Neural crest cell (in vitro differentiated cells): ENCODE data around the gene VAMP7. TPM values are rescaled to one million over a fixed set of nuclear protein-coding genes. Genes with fewer than 3 reads are reported as not detected.

Experiments used
- DNase-seq: peaks from one replicate; pipeline ENCODE4 v3.0.0; 2021; ENCODE audit warnings: low read depth, mixed read lengths, low spot score
- H3K27ac Mint-ChIP-seq: one replicate; pipeline ENCODE4 v1.8.0; 2021; ENCODE audit warnings: mild to moderate bottlenecking, mixed read lengths; ENCODE audit not compliant: unreplicated experiment
- H3K27me3 Mint-ChIP-seq: 2 replicates; pipeline ENCODE4 v1.8.0; 2021; ENCODE audit warnings: low read depth, mild to moderate bottlenecking, mixed read lengths
- H3K36me3 Mint-ChIP-seq: 2 replicates; pipeline ENCODE4 v1.8.0; 2021; ENCODE audit warnings: low read depth, mild to moderate bottlenecking, mixed read lengths
- H3K4me1 Mint-ChIP-seq: 2 replicates; pipeline ENCODE4 v1.8.0; 2021; ENCODE audit warnings: mixed read lengths
- H3K4me3 Mint-ChIP-seq: one replicate; pipeline ENCODE4 v1.8.0; 2021; ENCODE audit warnings: mild to moderate bottlenecking, mixed read lengths
- H3K9me3 Mint-ChIP-seq: 2 replicates; pipeline ENCODE4 v1.8.0; 2021; ENCODE audit warnings: mixed read lengths
- CTCF ChIP-seq: fragments of 200-600 bp; sonication (generic); conservative IDR thresholded peaks from 2 replicates; pipeline ENCODE4 v1.5.0; 2021; ENCODE audit warnings: antibody characterized with exemption, mild to moderate bottlenecking
- total RNA-seq: library from RNA; stranded (reverse); gene quantifications from 2 replicates; pipeline ENCODE4 v1.2.1, GENCODE V29; 2021

The VAMP7 gene
- total RNA-seq, 1 donor from 2014 or later = 19.0 TPM

- Mint-ChIP-seq H3K27me3 (no peaks in the 10 kb centered on the region), H3K36me3 (peaks cover 5% of the 10 kb centered on the region), H3K27ac (no peak overlapping the region), H3K4me3 (no peak overlapping the region), H3K4me1 (no peaks in the 10 kb centered on the region), H3K9me3 (peaks cover 6% of the 10 kb centered on the region)
- TF ChIP-seq CTCF = no peak
- DNase-seq = no peak
These were observed 16.0 kb upstream of the VAMP7 start for GRCh38 chrX:155865193-155865592.

GRCh38 chrX:155867821-155868220 lies 13.3 kb upstream of the VAMP7 start:
- no peak for DNase-seq
- Mint-ChIP-seq H3K36me3 (peaks cover 5% of the 10 kb centered on the region), H3K4me1 (no peaks in the 10 kb centered on the region), H3K9me3 (peaks cover 6% of the 10 kb centered on the region), H3K27ac (no peak overlapping the region), H3K4me3 (no peak overlapping the region), H3K27me3 (peaks cover 3% of the 10 kb centered on the region)
- TF ChIP-seq CTCF = no peak

- no peaks in the 10 kb centered on the region for H3K4me1 Mint-ChIP-seq
- H3K27ac Mint-ChIP-seq = no peak overlapping the region
- no peak for TF ChIP-seq CTCF
- peaks cover 5% of the 10 kb centered on the region for H3K36me3 Mint-ChIP-seq
- peaks cover 9% of the 10 kb centered on the region for H3K27me3 Mint-ChIP-seq
- no peak overlapping the region for H3K4me3 Mint-ChIP-seq
- DNase-seq = no peak
- peaks cover 6% of the 10 kb centered on the region for H3K9me3 Mint-ChIP-seq
These were observed 10.2 kb upstream of the VAMP7 start for GRCh38 chrX:155870958-155871357.

GRCh38 chrX:155871934-155872333 lies 9.2 kb upstream of the VAMP7 start:
- H3K36me3 Mint-ChIP-seq = peaks cover 5% of the 10 kb centered on the region
- no peak for TF ChIP-seq CTCF
- no peak overlapping the region for H3K4me3 Mint-ChIP-seq
- no peaks in the 10 kb centered on the region for H3K4me1 Mint-ChIP-seq
- H3K9me3 Mint-ChIP-seq = peaks cover 6% of the 10 kb centered on the region
- no peak overlapping the region for H3K27ac Mint-ChIP-seq
- DNase-seq = no peak
- H3K27me3 Mint-ChIP-seq = peaks cover 12% of the 10 kb centered on the region

GRCh38 chrX:155873188-155873587 lies 8.0 kb upstream of the VAMP7 start:
- H3K9me3 Mint-ChIP-seq = peaks cover under 1% of the 10 kb centered on the region
- TF ChIP-seq CTCF = no peak
- H3K27ac Mint-ChIP-seq = no peak overlapping the region
- H3K27me3 Mint-ChIP-seq = peaks cover 22% of the 10 kb centered on the region
- no peak overlapping the region for H3K4me3 Mint-ChIP-seq
- H3K4me1 Mint-ChIP-seq = no peaks in the 10 kb centered on the region
- peaks cover 1% of the 10 kb centered on the region for H3K36me3 Mint-ChIP-seq
- no peak for DNase-seq
